GM10248 (cell line): Measurements from ENCODE around the gene LRRN2.
"Not testable (repeated sequence)": the region's sequence is repeated elsewhere in the genome, so short reads cannot be mapped to it uniquely, and the experiment has no call there.

ENCODE experiments used
- CTCF ChIA-PET: fragments of 300-600 bp; sonication (Branson Sonifier 250); formaldehyde crosslinking; extraction: SDS; loops from one replicate; lab custom pipeline; 2021; ENCODE audit warnings: antibody characterized with exemption; lab: Yijun Ruan, JAX
- POLR2A ChIA-PET: fragments of 350-650 bp; sonication (Branson Sonifier 250); formaldehyde crosslinking; extraction: SDS; loops from one replicate; lab custom pipeline; 2020; ENCODE audit warnings: antibody characterized with exemption; lab: Yijun Ruan, JAX
- DNase-seq: peaks from one replicate; pipeline ENCODE4 v3.0.0; 2012; ENCODE audit errors: extremely low spot score
- CTCF ChIP-seq: IDR thresholded peaks from 2 replicates; pipeline ENCODE4 v1.5.1; 2012; ENCODE audit warnings: mild to moderate bottlenecking, low read depth; ENCODE audit errors: extremely low read depth, missing control alignments, control extremely low read depth

LRRN2 gene

DNA sequence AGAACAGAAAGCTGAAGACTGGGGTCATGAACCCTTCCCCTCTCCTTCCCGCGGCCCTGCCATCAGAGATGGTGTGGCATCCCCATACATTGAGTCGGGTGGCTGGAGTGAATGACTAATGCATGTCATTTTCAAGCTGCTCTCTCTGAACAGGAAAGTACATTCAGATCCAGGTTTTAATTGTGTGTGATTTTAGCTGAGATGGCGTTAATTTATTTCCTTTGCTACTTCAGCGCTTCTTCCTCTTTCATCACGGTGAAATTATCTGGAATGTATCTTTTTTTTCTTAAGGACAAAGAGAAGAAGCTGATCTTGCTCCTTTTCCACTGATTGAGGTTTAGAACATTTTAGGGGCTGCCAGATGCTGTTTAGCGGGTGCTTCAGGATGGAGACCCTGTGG, 8.6 kb upstream of the LRRN2 start:
- POLR2A ChIA-PET: no interaction called here
- no peak for DNase-seq
- CTCF ChIA-PET: interaction anchor here (4.0 kb wide), 1 partner anchor 114 kb away, joined by 11 read pairs; no protein-coding TSS in a partner anchor
- no peak for TF ChIP-seq CTCF

DNA sequence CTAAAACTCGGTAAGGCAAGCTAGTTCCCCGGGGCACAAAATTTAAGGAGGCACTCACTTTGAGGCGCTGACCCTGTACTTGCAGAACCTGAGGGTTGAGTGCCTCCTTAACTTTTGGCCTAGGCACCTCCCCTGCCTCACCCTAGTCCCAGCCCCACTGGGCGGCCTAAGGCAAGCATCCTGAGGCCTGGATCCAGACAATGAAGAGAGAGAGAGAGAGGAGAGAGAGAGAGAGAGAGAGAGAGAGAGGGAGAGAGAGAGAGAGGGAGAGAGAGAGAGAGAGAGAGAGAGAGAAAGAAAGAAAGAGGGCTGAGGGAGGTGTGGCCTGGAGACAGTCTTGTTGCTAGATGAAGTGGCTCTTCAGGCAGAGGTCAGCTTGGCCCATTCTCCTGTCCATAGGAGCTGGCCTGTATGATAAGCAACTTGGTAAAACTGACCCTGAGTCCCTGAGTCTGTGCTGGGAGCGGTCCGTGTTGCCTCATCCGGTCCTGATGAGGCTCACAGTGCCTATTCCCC, 7.4 kb upstream of the LRRN2 start:
- no peak for DNase-seq
- CTCF ChIA-PET: interaction anchor here (1.1 to 4.0 kb wide), 5 partner anchors 11 to 115 kb away, joined by 3 to 11 read pairs (median 4); no protein-coding TSS in a partner anchor
- no peak for TF ChIP-seq CTCF
- POLR2A ChIA-PET: no interaction called here

- TF ChIP-seq CTCF: no peak
- CTCF ChIA-PET: interaction anchor here (1.1 to 1.6 kb wide), 4 partner anchors 11 to 100 kb away, joined by 3 to 4 read pairs (median 4); no protein-coding TSS in a partner anchor
- POLR2A ChIA-PET: no interaction called here
- no peak for DNase-seq
Measured at GRCh38 chr1:204692325-204692840, 6.8 kb upstream of the LRRN2 start.

DNA sequence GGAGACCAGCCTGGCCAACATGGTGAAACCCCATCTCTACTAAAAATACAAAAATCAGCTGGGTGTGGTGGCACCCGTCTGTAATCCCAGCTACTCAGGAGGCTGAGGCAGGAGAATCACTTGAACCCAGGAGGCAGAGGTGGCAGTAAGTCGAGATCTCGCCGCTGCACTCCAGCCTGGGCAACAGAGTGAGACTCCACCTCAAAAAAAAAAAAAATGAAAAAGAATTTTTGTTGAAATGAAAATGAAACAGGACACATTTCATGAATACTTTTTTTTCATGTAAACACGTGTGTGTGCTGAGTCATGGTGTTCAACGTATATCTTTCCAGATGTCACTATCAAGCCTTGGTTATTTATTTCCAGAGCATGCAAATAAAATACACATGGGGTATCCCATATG, 5.8 kb upstream of the LRRN2 start:
- DNase-seq: peak; percentile 70

DNA sequence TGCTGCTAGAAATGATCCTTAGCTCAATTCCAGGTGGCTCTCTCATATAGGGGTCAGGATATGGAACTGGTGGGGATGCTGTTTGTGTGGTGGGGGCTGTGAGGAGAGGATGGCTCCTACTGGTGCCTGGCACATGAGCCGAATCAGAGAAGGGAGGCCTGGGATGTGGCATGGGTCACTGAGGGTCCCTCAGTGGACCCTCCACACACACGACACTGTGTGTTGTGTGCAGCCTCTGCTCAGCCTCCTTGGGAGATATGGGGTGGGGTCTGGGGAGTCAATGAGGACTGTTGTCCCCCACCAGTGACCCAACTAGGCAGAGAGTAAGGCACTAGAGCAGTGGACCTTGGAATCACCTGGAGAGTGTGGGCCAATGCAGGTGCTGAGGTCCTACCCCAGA, 3.2 kb upstream of the LRRN2 start:
- CTCF ChIA-PET: interaction anchor here (1.3 to 1.6 kb wide), 3 partner anchors 26 to 118 kb away, joined by 4 to 6 read pairs (median 4); no protein-coding TSS in a partner anchor
- no peak for TF ChIP-seq CTCF
- POLR2A ChIA-PET: no interaction called here
- DNase-seq: no peak

More for the DNA sequence above, 5.8 kb upstream of the LRRN2 start:
- CTCF ChIA-PET: interaction anchor here (1.6 kb wide), 1 partner anchor 101 kb away, joined by 4 read pairs; no protein-coding TSS in a partner anchor
- POLR2A ChIA-PET: not testable (repeated sequence)

DNA sequence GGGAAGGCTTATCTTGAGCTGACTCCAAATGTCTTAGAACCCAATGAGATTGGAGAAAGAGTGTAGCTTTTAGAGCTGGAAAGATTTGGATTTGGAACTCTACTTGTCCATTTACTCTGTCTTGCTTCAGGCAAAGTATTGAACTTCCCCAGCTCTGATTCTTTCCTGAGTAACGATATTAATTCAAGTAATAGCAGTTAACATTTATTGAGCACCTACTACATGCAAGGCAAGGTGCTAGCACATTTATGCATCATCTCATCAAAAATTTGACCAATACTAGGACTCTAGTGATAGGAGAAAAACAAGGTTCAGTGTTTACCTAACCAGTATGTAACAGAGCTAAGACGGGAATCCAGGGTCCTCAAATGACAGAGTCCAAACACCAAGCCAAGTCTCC, 2.5 kb upstream of the LRRN2 start:
- ChIA-PET CTCF (interaction anchor here (0.7 to 1.6 kb wide), 7 partner anchors 9 to 119 kb away, joined by 3 to 7 read pairs (median 3); no protein-coding TSS in a partner anchor), POLR2A (no interaction called here)
- no peak for TF ChIP-seq CTCF
- no peak for DNase-seq

- DNase-seq: no peak
- TF ChIP-seq CTCF: no peak
- POLR2A ChIA-PET: no interaction called here
- CTCF ChIA-PET: no interaction called here
Measured at GRCh38 chr1:204684571-204685235, 835 bp downstream of the LRRN2 start.
